Peyer's patch (tissue), 4 donors: Measurements from ENCODE around the gene DGKI.

Experiments used
- POLR2A ChIP-seq, 2 donors: fragments of 450-650 bp; IDR thresholded peaks; one replicate each; pipeline ENCODE4 v1.5.1; 2017; ENCODE audit warnings: antibody characterized with exemption in 2 of 2, mild to moderate bottlenecking in 2 of 2, moderate library complexity in 2 of 2
- TF ChIP-seq, protein P1 (sequence below), 6 experiments: fragments of 450-650 bp in 4 of 6; fragments of 200-600 bp in 2 of 6; sonication (generic) in 1 of 6; IDR thresholded peaks; one replicate each; pipeline ENCODE4 v1.5.1; 2017 to 2019; ENCODE audit warnings: antibody characterized with exemption in 6 of 6, mild to moderate bottlenecking in 3 of 6, moderate library complexity in 1 of 6

- TF ChIP-seq, protein P1, sequence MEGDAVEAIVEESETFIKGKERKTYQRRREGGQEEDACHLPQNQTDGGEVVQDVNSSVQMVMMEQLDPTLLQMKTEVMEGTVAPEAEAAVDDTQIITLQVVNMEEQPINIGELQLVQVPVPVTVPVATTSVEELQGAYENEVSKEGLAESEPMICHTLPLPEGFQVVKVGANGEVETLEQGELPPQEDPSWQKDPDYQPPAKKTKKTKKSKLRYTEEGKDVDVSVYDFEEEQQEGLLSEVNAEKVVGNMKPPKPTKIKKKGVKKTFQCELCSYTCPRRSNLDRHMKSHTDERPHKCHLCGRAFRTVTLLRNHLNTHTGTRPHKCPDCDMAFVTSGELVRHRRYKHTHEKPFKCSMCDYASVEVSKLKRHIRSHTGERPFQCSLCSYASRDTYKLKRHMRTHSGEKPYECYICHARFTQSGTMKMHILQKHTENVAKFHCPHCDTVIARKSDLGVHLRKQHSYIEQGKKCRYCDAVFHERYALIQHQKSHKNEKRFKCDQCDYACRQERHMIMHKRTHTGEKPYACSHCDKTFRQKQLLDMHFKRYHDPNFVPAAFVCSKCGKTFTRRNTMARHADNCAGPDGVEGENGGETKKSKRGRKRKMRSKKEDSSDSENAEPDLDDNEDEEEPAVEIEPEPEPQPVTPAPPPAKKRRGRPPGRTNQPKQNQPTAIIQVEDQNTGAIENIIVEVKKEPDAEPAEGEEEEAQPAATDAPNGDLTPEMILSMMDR (IDR thresholded peaks at IDR 0.05): no peak
- no peak for TF ChIP-seq POLR2A (IDR thresholded peaks at IDR 0.05)
Observed at GRCh38 chr7:137657476-137658189, 189.1 kb downstream of the DGKI start.
